TTC549 (cell line): ENCODE measurements around the gene EPHX1.

Experiments used
- FAIRE-seq: peaks from 2 replicates; lab custom pipeline; 2012; peaks lifted over from hg19 to GRCh38; lab: Jason Lieb, UNC

The EPHX1 gene

GRCh38 chr1:225842788-225843425, 33.0 kb downstream of the EPHX1 start:
- no peak for FAIRE-seq

GRCh38 chr1:225843426-225843795, 33.5 kb downstream of the EPHX1 start:
- no peak for FAIRE-seq

- no peak for FAIRE-seq
Measured at GRCh38 chr1:225844236-225845061, 34.5 kb downstream of the EPHX1 start.

GRCh38 chr1:225845097-225845496, 35.2 kb downstream of the EPHX1 start:
- FAIRE-seq = no peak

GRCh38 chr1:225845571-225846259, 35.8 kb downstream of the EPHX1 start:
- FAIRE-seq = no peak

GRCh38 chr1:225846331-225847310, 36.7 kb downstream of the EPHX1 start:
- FAIRE-seq = no peak

- FAIRE-seq = no peak
Measured at GRCh38 chr1:225847610-225848009, 37.7 kb downstream of the EPHX1 start.

GRCh38 chr1:225848030-225848955, 38.4 kb downstream of the EPHX1 start:
- FAIRE-seq = no peak

GRCh38 chr1:225849925-225850324, 40.0 kb downstream of the EPHX1 start:
- FAIRE-seq = no peak

- FAIRE-seq = no peak
Measured at GRCh38 chr1:225850370-225850769, 40.4 kb downstream of the EPHX1 start.

GRCh38 chr1:225851805-225852204, 41.9 kb downstream of the EPHX1 start:
- FAIRE-seq = no peak

- no peak for FAIRE-seq
Measured at GRCh38 chr1:225852413-225853124, 42.6 kb downstream of the EPHX1 start.

GRCh38 chr1:225853441-225853840, 43.5 kb downstream of the EPHX1 start:
- no peak for FAIRE-seq

GRCh38 chr1:225855503-225856300, 45.8 kb downstream of the EPHX1 start:
- no peak for FAIRE-seq

GRCh38 chr1:225857256-225857655, 47.3 kb downstream of the EPHX1 start:
- no peak for FAIRE-seq

- no peak for FAIRE-seq
Measured at GRCh38 chr1:225859151-225859550, 49.2 kb downstream of the EPHX1 start.

GRCh38 chr1:225860107-225860506, 50.2 kb downstream of the EPHX1 start:
- FAIRE-seq = no peak

- no peak for FAIRE-seq
Measured at GRCh38 chr1:225860876-225861441, 51.0 kb downstream of the EPHX1 start.
